Subcutaneous abdominal adipose tissue (tissue), 5 donors: ENCODE results near the gene ORMDL2.
A peak's percentile ranks its signal among the peaks of the same experiment; 100 is the strongest.
"Not testable (repeated sequence)": the region's sequence is repeated elsewhere in the genome, so short reads cannot be mapped to it uniquely, and the experiment has no call there.

Source experiments
- H3K27ac ChIP-seq: one replicate; pipeline ENCODE4 v1.7.0; 2013; ENCODE audit warnings: low read depth, mild to moderate bottlenecking, inconsistent platforms, low read length, moderate library complexity
- H3K27me3 ChIP-seq, 5 donors: one replicate each; pipeline ENCODE4 v1.7.0; 2013; ENCODE audit warnings: low read length in 5 of 5, inconsistent platforms in 1 of 5; ENCODE audit not compliant: control insufficient read depth in 5 of 5, insufficient read depth in 4 of 5
- H3K36me3 ChIP-seq, 5 donors: one replicate each; pipeline ENCODE4 v1.7.0; 2013; ENCODE audit warnings: low read length in 5 of 5; ENCODE audit not compliant: control insufficient read depth in 5 of 5, insufficient read depth in 5 of 5
- H3K4me1 ChIP-seq, 5 donors: one replicate each; pipeline ENCODE4 v1.7.0; 2013; ENCODE audit warnings: low read length in 5 of 5, mild to moderate bottlenecking in 3 of 5, moderate library complexity in 1 of 5; ENCODE audit not compliant: control insufficient read depth in 5 of 5, insufficient read depth in 5 of 5
- H3K4me3 ChIP-seq, 5 donors: one replicate each; pipeline ENCODE4 v1.7.0; 2013; ENCODE audit warnings: low read length in 5 of 5, low read depth in 1 of 5
- H3K9ac ChIP-seq, 5 donors: one replicate each; pipeline ENCODE4 v1.7.0; 2013; ENCODE audit warnings: low read length in 5 of 5, mild to moderate bottlenecking in 4 of 5, moderate library complexity in 3 of 5
- H3K9me3 ChIP-seq, 5 donors: one replicate each; pipeline ENCODE4 v1.7.0; 2013; ENCODE audit warnings: low read length in 5 of 5; ENCODE audit not compliant: control insufficient read depth in 5 of 5
- donor health status: healthy.
- donor health status: healthy.
- donor health status: healthy.
- donor health status: healthy.
- donor health status: healthy.

The ORMDL2 gene

DNA sequence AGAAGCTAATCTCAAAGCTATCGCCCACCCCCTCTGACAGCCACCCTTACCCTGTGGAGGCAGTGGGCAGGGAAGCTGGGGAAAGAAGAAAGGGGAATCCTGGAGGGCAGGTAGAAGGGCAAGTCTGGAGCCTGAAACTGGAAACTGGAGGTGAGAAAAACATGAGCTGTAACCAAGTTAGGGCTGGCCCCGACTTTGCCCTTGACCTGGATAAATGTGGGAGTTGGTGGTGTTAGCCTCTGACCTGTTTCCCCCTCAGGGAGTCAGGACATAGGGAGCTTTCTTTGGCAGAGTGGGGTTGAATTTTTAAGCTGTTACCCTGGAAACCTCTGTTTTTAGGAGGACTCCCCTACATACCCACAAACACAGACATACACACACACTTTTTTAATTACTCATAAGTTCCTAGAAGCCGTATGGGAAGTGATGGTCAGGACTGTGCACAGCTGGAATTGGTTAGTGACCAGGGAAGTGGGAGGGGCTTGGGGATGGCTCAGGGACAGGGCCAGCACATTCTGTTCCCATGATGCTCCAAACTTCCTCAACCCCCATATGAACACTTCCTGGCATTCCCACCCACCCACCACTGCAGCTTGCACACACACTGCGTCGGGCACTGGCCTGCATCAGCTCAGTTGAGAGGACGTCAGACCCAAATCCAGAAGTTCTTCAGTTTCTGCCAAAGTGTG lies 29.9 kb downstream of the ORMDL2 start:
- Histone ChIP-seq H3K27ac (peak overlapping the region; percentile 99), H3K9ac (peak overlapping the region; percentile 72 to 97 (median 84)), H3K9me3 (no peaks in the 10 kb centered on the region), H3K36me3 (no peaks in the 10 kb centered on the region), H3K4me3 (peak overlapping the region in 3 of 5 donors; percentile 14 to 56 (median 18)), H3K4me1 (peaks cover 22 to 69% (median 53%) of the 10 kb centered on the region in 5 donors), H3K27me3 (peaks cover 0 to 4% (median 0%) of the 10 kb centered on the region in 5 donors)

DNA sequence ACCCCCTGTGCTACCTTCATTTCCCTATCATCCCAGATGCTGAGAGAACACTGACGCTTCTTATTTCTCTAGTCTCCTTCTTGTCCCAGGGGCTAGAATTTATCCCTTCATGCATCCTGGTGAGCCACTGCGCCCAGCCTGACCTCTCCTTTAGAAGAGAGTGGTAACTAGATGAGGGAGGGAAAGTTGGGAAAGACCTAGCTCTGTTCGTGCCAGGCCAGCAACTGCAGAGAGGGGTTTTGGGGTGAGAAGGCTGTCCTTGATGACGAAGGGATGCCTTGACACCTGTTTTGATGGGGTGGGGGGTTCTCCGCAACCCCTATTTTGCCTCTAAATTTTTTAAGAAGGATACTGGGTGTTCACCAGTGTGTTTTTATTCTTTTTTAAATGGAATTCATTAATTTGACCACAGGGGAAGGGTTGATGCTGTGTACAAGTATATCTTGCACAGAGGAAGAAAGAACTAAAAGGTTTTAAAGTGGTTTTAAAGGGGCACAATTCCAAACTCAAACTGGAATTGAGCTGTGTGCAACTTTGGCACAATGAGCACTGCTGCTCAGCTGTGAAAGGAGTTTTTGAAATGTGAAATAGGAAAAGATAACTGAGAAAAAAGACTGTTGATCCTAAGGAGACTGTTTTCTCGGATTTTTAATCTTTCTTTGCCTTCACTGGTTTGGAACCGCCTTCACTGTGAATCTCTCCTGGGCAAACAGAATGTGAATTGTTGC lies 31.9 kb downstream of the ORMDL2 start:
- peaks cover 0 to 4% (median 0%) of the 10 kb centered on the region in 5 donors for H3K27me3 ChIP-seq
- no peaks in the 10 kb centered on the region for H3K36me3 ChIP-seq
- peak overlapping the region in 3 of 5 donors; percentile 14 to 72 (median 21) for H3K9ac ChIP-seq
- peak overlapping the region in 1 of 5 donors; percentile 18 for H3K4me3 ChIP-seq
- peak overlapping the region; percentile 99 for H3K27ac ChIP-seq
- H3K4me1 ChIP-seq = peaks cover 18 to 56% (median 48%) of the 10 kb centered on the region in 5 donors
- no peaks in the 10 kb centered on the region for H3K9me3 ChIP-seq

DNA sequence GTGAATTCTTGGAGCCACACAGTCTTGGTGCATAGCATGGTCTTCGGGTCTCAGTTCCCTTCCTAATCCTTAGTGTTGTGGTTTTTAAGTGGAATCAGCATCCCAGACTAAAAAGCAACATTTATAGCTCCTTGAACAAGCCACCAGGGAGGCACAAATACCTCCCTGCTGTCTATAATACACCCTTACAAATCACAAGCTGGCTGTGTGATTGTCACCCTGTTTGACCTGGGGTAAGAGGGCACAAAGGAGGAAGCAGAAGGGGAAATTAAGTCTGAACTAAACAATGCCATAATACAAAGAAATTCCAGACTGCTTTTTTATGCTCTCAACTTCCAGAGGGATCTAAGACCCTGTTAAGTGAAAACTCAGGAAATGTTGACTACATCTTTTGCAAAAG lies 32.6 kb downstream of the ORMDL2 start:
- Histone ChIP-seq H3K9me3 (no peaks in the 10 kb centered on the region), H3K27ac (peak overlapping the region; percentile 99), H3K9ac (no peak overlapping the region), H3K27me3 (peaks cover 0 to 4% (median 0%) of the 10 kb centered on the region in 5 donors), H3K36me3 (no peaks in the 10 kb centered on the region), H3K4me1 (peaks cover 16 to 50% (median 42%) of the 10 kb centered on the region in 5 donors), H3K4me3 (no peak overlapping the region)

DNA sequence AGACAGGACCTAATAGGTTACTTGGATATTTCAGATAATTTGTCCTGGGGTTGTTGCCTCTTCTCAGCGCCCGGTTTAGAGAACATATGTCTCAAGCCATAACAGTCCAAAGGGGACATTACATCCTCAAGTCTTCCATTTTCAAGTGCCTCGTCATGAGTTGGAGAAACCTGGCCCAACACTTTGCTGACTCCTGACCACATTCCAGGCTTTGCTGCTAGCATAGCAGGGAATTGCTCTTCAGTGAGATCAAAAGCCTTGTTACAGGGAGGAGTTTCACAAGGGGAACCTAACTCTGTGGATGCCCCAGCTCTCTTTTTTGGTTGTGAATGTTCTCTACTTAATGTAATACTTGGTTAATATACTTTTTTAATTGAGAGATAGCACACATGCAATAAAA lies 33.1 kb downstream of the ORMDL2 start:
- peaks cover 15 to 45% (median 37%) of the 10 kb centered on the region in 5 donors for H3K4me1 ChIP-seq
- H3K27me3 ChIP-seq = peaks cover 0 to 4% (median 0%) of the 10 kb centered on the region in 5 donors
- peak overlapping the region; percentile 99 for H3K27ac ChIP-seq
- H3K9me3 ChIP-seq = no peaks in the 10 kb centered on the region
- H3K36me3 ChIP-seq = no peaks in the 10 kb centered on the region
- no peak overlapping the region for H3K4me3 ChIP-seq
- H3K9ac ChIP-seq = no peak overlapping the region

DNA sequence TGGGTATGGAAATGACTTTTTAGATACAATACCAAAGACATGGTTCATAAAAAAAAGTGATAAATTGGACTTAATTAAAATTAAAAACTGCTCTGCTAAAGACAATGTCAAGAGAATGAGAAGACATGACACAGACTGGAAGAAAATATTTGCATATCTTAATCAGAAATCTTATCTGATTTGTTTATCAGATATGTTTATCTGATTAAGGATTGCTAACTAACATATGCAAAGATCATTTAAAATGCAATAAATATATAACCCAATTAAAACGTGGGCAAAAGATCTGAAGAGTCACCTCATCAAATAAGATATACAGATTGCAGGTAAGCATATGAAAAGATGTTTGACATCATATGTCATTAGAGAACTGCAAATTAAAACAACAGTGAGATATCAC lies 34.9 kb downstream of the ORMDL2 start:
- Histone ChIP-seq H3K4me3 (no peak overlapping the region), H3K36me3 (no peaks in the 10 kb centered on the region), H3K4me1 (peaks cover 10 to 27% (median 22%) of the 10 kb centered on the region in 5 donors), H3K27ac (no peak overlapping the region), H3K9ac (no peak overlapping the region), H3K27me3 (peaks cover 0 to 2% (median 0%) of the 10 kb centered on the region in 5 donors), H3K9me3 (no peaks in the 10 kb centered on the region)

DNA sequence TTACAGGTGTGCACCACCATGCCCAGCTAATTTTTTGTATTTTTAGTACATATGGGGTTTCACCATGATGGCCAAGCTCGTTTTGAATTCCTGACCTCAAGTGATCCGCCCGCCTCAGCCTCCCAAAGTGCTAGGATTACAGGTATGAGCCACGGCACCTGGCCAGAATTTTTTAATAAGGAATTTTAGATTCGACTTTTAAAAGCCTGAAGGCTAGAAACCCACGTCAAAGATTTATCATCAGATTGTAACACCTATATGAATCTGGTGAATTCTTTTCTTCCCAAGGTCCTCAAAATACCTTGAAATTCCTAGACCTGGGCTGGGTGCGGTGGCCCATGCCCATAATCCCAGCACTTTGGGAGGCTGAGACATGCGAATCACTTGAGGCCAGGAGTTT lies 43.6 kb downstream of the ORMDL2 start:
- no peak overlapping the region for H3K4me3 ChIP-seq
- no peaks in the 10 kb centered on the region for H3K27me3 ChIP-seq
- peaks cover 0 to 5% (median 4%) of the 10 kb centered on the region in 5 donors for H3K9me3 ChIP-seq
- no peak overlapping the region for H3K9ac ChIP-seq
- no peak overlapping the region for H3K27ac ChIP-seq
- no peaks in the 10 kb centered on the region for H3K36me3 ChIP-seq
- H3K4me1 ChIP-seq = no peaks in the 10 kb centered on the region

DNA sequence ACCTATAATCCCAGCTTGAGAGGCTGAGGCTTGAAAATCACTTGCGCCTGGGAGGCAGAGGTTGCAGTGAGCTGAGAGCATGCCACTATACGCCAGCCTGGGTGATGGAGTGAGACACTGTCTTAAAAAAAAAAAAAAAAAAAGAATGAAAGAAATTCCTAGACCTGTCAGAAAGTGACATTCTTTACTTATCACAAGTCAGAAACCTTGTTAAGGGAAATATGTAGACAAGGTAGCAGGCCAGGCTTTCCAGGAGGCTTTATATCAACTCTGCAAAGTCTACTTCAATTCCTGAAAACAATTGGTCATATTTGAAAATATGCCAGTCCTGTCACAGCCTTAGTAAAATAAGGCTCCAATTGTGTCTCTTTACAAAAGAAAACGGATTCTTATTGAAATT lies 44.0 kb downstream of the ORMDL2 start:
- Histone ChIP-seq H3K27me3 (no peaks in the 10 kb centered on the region), H3K9ac (no peak overlapping the region), H3K4me1 (no peaks in the 10 kb centered on the region), H3K27ac (no peak overlapping the region), H3K36me3 (no peaks in the 10 kb centered on the region), H3K4me3 (no peak overlapping the region), H3K9me3 (peaks cover 0 to 5% (median 4%) of the 10 kb centered on the region in 5 donors)

DNA sequence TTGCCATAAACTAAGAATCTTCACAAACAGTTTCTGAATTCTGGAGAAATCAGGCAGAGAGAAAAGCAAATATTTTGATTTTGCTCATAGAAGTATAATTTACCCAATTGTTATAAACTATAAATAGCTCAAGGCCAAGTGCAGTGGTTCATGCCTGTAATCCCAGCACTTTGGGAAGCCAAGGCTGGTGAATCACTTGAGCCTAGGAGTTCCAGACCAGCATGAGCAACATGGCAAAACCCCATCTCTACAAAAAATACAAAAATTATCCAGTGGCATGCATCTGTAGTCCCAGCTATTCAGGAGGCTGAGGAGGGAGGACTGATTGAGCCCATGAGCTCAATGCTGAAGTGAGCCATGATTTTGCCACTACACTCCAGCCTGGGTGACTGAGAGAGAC lies 44.4 kb downstream of the ORMDL2 start:
- Histone ChIP-seq H3K4me3 (no peak overlapping the region), H3K27ac (no peak overlapping the region), H3K9me3 (peaks cover 0 to 5% (median 4%) of the 10 kb centered on the region in 5 donors), H3K9ac (no peak overlapping the region), H3K36me3 (no peaks in the 10 kb centered on the region), H3K27me3 (no peaks in the 10 kb centered on the region), H3K4me1 (no peaks in the 10 kb centered on the region)

DNA sequence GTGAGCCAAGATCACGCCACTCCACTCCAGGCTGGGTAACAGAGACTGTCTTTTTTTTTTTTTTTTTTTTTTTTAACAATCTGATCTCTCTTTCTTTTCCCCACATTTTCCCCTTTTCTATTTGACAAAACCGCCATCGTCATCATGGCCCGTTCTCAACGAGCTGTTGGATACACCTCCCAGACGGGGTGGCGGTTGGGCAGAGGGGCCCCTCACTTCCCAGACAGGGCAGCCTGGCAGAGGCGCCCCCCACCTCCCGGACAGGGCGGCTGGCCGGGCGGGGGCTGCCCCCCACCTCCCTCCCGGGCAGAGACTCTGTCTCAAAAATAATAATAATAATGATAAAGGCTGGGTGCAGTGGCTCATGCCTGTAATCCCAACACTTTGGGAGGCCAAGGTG lies 45.1 kb downstream of the ORMDL2 start:
- H3K4me3 ChIP-seq, H3K9me3 ChIP-seq, H3K27me3 ChIP-seq, H3K4me1 ChIP-seq, H3K9ac ChIP-seq, H3K36me3 ChIP-seq, H3K27ac ChIP-seq: not testable (repeated sequence)

DNA sequence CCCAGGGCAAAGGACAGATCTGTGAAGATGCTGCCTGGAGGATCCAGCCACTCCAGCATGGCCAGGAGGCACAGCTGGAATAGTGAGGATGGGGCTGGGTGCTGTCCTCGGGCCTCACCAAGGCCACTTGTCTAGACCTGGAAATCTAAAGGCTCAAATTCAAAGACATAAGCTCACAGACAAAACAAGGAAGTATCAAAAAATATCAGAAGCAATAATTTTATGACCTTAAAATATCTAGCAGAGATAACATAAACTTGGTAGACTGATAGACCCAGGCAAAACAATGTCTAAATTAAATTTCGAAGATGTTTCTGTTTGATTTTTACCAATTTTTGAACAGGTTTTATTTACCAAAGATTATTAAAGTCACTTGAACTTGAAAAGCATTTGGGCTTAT lies 47.5 kb downstream of the ORMDL2 start:
- Histone ChIP-seq H3K4me3 (no peak overlapping the region), H3K27me3 (no peaks in the 10 kb centered on the region), H3K9ac (no peak overlapping the region), H3K36me3 (no peaks in the 10 kb centered on the region), H3K9me3 (peaks cover 0 to 5% (median 4%) of the 10 kb centered on the region in 5 donors), H3K27ac (no peak overlapping the region), H3K4me1 (no peaks in the 10 kb centered on the region)
